Body of pancreas (tissue), 4 donors: Measurements from ENCODE around the gene DRC3. TPM values are rescaled to one million over a fixed set of nuclear protein-coding genes. Genes with fewer than 3 reads are reported as not detected.
"Not testable (repeated sequence)": the region's sequence is repeated elsewhere in the genome, so short reads cannot be mapped to it uniquely, and the experiment has no call there.

ENCODE experiments used
- ATAC-seq: fragments of 150-250 bp; one replicate; pipeline ENCODE4 v1.9.1; 2016
- DNase-seq, 4 donors: peaks; one replicate each; pipeline ENCODE4 v3.0.0-alpha.2; 2019
- H3K27ac ChIP-seq, 4 donors: fragments of 200-600 bp; sonication (generic); 1 replicate in 3 of 4; 2 replicates in 1 of 4; pipeline versions ENCODE4 v1.5.1 to v1.6.1; 2016 to 2019; ENCODE audit warnings: mild to moderate bottlenecking in 1 of 4, mixed read lengths in 1 of 4, moderate library complexity in 1 of 4
- H3K27me3 ChIP-seq, 2 donors: fragments of 200-600 bp; sonication (generic); one replicate each; pipeline ENCODE4 v1.6.0; 2016; ENCODE audit warnings: mild to moderate bottlenecking in 1 of 2
- H3K36me3 ChIP-seq, 2 donors: fragments of 200-600 bp; sonication (generic); replicated peaks in 1 of 2; 2 replicates each; pipeline ENCODE4 v1.5.1; 2016; ENCODE audit warnings: low read depth in 2 of 2; ENCODE audit not compliant: insufficient read depth in 1 of 2
- H3K4me1 ChIP-seq: fragments of 200-600 bp; sonication (generic); one replicate; pipeline ENCODE4 v1.6.0; 2016
- H3K4me3 ChIP-seq, 2 donors: fragments of 200-600 bp; sonication (generic); 1 replicate in 1 of 2; 2 replicates in 1 of 2; pipeline ENCODE4 v1.5.1; 2016 to 2019
- H3K9me3 ChIP-seq, 3 donors: fragments of 200-600 bp; sonication (generic); 1 replicate in 2 of 3; 2 replicates in 1 of 3; pipeline ENCODE4 v1.5.1; 2016
- CTCF ChIP-seq, 7 experiments: fragments of 450-650 bp in 4 of 7; fragments of 200-600 bp in 3 of 7; sonication (generic) in 3 of 7; IDR thresholded peaks; one replicate each; pipeline ENCODE4 v1.5.1; 2016 to 2019; ENCODE audit warnings: antibody characterized with exemption in 7 of 7
- POLR2A ChIP-seq, 3 donors: fragments of 450-650 bp; IDR thresholded peaks; one replicate each; pipeline ENCODE4 v1.6.1; 2016; ENCODE audit warnings: antibody characterized with exemption in 3 of 3, mild to moderate bottlenecking in 2 of 3
- WGBS, 2 donors: methylation state at CpG; one replicate each; pipeline ENCODE4 v1.1.5; 2017; 5-methylcytosine and 5-hydroxymethylcytosine counted together
- intact Hi-C: fragments of 100-400 bp; cut with DNase I; formaldehyde crosslinking; loops from one replicate; pipeline ENCODE4 v1.15.1; 2023
- total RNA-seq, 2 donors: library from RNA; depleted of rRNA; stranded (reverse); fragments of >200 nt; gene quantifications; one replicate each; pipeline ENCODE4 v1.1.0, GENCODE V29; 2016

The DRC3 gene
- total RNA-seq, 2 donors from 2014 or later, result 2.9 to 6.9 TPM

- Histone ChIP-seq H3K9me3 (no peaks in the 10 kb centered on the region), H3K4me3 (no peak overlapping the region), H3K4me1 (peaks cover 6% of the 10 kb centered on the region), H3K27me3 (no peaks in the 10 kb centered on the region), H3K27ac (no peak overlapping the region), H3K36me3 (no peaks in the 10 kb centered on the region)
- TF ChIP-seq POLR2A (IDR thresholded peaks at IDR 0.05), result no peak
- TF ChIP-seq CTCF (IDR thresholded peaks at IDR 0.05), result no peak
- no peak for ATAC-seq
- DNase-seq, result no peak
- intact Hi-C loops, result no loop called here
- 85% methylated on average over 5 of the region's 5 CpGs for WGBS, 2 donors
These were observed 21.1 kb upstream of the DRC3 start for GRCh38 chr17:17951524-17951923.

GRCh38 chr17:17952691-17953090 lies 20.0 kb upstream of the DRC3 start:
- peaks cover 7% of the 10 kb centered on the region for H3K4me1 ChIP-seq

GRCh38 chr17:17954079-17954478 lies 18.6 kb upstream of the DRC3 start:
- no peak for DNase-seq
- intact Hi-C loops, result no loop called here
- WGBS, 2 donors, result 87 to 97% methylated on average over 3 of the region's 3 CpGs
- H3K36me3 ChIP-seq, result no peaks in the 10 kb centered on the region
- no peaks in the 10 kb centered on the region for H3K27me3 ChIP-seq
- TF ChIP-seq CTCF (IDR thresholded peaks at IDR 0.05), result no peak
- TF ChIP-seq POLR2A (IDR thresholded peaks at IDR 0.05), result no peak
- H3K4me1 ChIP-seq, result peaks cover 15% of the 10 kb centered on the region
- H3K4me3 ChIP-seq, result no peak overlapping the region
- no peaks in the 10 kb centered on the region for H3K9me3 ChIP-seq
- ATAC-seq, result no peak
- no peak overlapping the region for H3K27ac ChIP-seq

More at GRCh38 chr17:17952691-17953090, 20.0 kb upstream of the DRC3 start:
- TF ChIP-seq CTCF (IDR thresholded peaks at IDR 0.05) (no peak), POLR2A (IDR thresholded peaks at IDR 0.05) (no peak)
- intact Hi-C loops, result no loop called here
- DNase-seq (no peak), ATAC-seq (no peak)
- H3K27ac ChIP-seq, result no peak overlapping the region
- WGBS, 2 donors, result 94 to 97% methylated on average over 3 of the region's 3 CpGs
- H3K9me3 ChIP-seq, result no peaks in the 10 kb centered on the region
- H3K4me3 ChIP-seq, result no peak overlapping the region
- H3K36me3 ChIP-seq, result no peaks in the 10 kb centered on the region
- no peaks in the 10 kb centered on the region for H3K27me3 ChIP-seq

- H3K4me3 ChIP-seq, ATAC-seq, H3K9me3 ChIP-seq, H3K27me3 ChIP-seq, H3K27ac ChIP-seq, intact Hi-C loops, H3K36me3 ChIP-seq, DNase-seq: not testable (repeated sequence)
- 97 to 100% methylated on average over 6 to 12 of the region's 12 CpGs for WGBS, 2 donors
- peaks cover 30% of the 10 kb centered on the region for H3K4me1 ChIP-seq
These were observed 16.8 kb upstream of the DRC3 start for GRCh38 chr17:17955790-17956341.

GRCh38 chr17:17957584-17957916 lies 15.1 kb upstream of the DRC3 start:
- Histone ChIP-seq H3K27ac (peak overlapping the region in 3 of 4 donors; percentile 5 to 68 (median 68)), H3K36me3 (no peaks in the 10 kb centered on the region), H3K9me3 (no peaks in the 10 kb centered on the region), H3K4me3 (no peak overlapping the region), H3K27me3 (no peaks in the 10 kb centered on the region), H3K4me1 (peaks cover 30% of the 10 kb centered on the region)
- no peak for TF ChIP-seq POLR2A (IDR thresholded peaks at IDR 0.05)
- TF ChIP-seq CTCF (IDR thresholded peaks at IDR 0.05), result no peak
- 92 to 94% methylated on average over 7 of the region's 7 CpGs for WGBS, 2 donors
- ATAC-seq (no peak), DNase-seq (no peak)
- intact Hi-C loops, result no loop called here
